G401 (cell line): ENCODE data around the gene SORCS3. TPM values are rescaled to one million over a fixed set of nuclear protein-coding genes. Genes with fewer than 3 reads are reported as not detected.
A peak's percentile ranks its signal among the peaks of the same experiment; 100 is the strongest.

Experiments
- DNase-seq: peaks from one replicate; pipeline ENCODE4 v3.0.0-alpha.2; 2015; ENCODE audit warnings: low spot score
- in situ Hi-C: cut with HindIII; loops from 2 replicates; pipeline ENCODE4 v1.10.0; 2016; ENCODE audit warnings: low sequenced_read_pairs, mixed read lengths
- total RNA-seq: library from RNA; depleted of rRNA; stranded (reverse); fragments of >200 nt; shearing (Covaris generic); gene quantifications from 2 replicates; pipeline ENCODE4 v1.2.3, GENCODE V29; 2014

SORCS3 gene
- total RNA-seq, 1 experiment from 2014 or later = not detected

DNA sequence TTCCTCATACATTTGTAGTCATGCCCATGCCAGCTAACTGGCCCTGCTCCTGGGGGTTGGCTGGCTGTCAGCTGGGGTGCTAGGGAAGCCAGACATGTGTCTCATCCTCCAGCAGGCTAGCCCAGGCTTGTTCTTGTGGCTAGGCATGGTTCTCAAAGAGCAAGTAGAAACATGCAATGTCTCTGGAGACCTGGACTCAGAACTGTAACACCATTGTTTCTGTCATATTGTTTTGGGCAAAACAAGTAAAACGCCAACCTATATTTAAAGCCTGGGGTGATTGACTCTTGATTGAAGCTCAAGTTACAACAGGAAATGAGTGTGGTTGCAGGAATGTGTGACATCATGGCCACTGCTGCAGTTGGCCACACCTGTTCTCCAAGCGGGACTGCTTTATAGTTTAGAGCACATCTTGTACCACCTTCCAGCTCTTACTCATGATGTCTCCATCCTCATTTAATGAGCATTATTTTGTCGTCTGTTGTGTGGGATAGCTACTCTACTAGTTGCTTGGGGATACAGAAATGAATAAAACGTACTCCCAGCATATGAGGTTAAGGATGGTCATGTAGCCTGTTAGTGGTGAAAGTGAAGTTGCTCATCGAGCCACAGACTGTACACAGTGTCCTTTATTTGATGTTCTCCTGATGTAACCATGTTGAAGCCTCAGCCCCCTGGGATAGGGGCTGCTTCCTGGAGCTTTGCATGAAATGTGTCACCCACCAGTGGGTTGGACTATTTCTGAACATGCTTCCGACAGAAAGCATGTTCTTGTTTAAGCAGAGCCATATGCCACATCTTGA is 168.4 kb downstream of the SORCS3 start:
- DNase-seq = no peak
- in situ Hi-C loops = no loop called here

DNA sequence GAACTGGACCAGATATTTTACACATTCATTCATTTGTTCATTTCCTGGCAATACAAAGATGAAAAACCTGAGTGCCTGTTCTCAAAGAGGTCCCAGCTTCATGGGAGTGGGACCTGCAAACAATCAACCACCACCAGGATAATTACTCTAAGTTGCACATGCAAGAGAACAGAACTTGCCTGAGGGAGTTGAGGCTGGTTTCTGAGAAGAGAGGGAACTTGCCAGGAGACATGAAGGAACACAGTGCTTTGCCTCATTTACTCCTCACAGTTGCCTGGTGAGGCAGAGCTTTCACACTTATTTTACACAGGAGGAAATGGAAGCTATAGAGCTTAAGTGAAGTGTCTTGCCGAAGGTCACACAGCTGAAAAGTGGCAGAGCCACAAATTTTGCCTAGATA is 170.1 kb downstream of the SORCS3 start:
- in situ Hi-C loops = no loop called here

DNA sequence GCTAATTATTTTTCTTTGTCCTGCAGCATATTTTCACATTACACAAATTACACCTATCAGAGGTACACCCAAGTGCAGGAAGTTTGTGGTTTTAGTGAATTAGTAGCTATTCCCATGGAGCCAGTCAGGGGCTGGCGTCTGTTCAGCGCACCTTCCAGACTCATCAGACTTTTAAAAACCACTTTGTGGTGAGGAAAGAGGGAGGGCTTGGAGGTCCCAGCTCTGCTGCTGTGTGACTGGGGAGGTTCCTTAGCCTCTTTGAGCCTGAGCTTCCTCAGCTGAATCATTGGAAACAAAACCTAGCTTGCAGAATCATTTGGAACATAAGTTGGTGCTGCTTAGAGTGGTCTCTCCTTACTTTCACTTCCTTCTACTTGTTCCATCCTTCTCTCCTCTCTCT is 175.4 kb downstream of the SORCS3 start:
- DNase-seq = no peak
- in situ Hi-C loops = no loop called here

More for the DNA sequence above, 170.1 kb downstream of the SORCS3 start:
- peak; percentile 4 for DNase-seq

DNA sequence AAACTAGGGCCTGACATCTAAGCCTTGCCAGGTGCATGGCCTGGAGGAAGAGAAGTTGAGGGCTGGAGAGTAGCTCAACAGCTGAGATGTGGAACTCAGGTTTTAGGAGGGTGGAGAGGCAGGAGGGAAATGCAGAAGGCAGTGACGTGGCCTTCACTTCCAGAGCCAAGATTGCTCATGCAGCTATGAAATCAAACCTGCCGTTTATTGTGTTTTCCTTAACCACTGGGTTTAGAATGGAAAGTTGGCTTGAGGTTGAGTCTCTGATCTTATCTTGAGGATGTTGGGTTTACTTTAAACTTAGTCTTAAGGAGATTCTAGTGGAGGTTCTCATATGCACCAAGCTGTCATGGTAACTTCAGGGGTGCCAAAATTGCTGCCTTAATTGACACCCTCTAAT is 178.6 kb downstream of the SORCS3 start:
- in situ Hi-C loops = no loop called here
- DNase-seq = no peak

- no peak for DNase-seq
- in situ Hi-C loops = no loop called here
Measured at GRCh38 chr10:104822088-104822487, 181.0 kb downstream of the SORCS3 start.

DNA sequence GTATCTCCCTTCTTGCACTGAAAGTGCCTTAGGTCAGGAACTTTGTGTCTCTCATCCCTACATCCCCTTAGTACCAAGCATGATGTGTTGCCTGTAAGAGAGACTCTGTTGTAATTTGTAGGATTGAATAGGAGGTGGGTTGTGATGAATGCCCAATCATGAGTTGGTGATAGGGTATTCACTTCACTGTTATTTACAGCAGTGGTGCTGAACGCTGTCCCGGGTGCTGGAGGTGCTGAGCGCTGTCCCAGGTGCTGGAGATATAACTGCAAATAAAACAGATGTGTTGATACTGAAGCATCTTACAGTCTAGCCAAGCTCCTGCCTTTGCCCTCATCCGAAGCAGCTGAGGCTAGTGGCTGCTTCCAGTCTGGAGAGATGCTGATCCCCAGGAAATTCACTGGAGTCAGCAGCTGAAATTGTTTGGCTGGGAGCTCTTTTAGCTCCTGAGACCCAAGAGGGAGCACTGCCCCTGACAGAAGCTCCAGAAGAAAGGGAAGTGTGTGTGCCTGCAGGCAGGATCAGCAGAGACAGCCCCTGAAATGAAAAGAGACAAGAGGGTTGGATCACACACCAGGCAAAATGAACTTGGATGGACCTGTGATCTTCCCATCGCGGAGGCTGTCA is 183.4 kb downstream of the SORCS3 start:
- in situ Hi-C loops = no loop called here
- no peak for DNase-seq

GRCh38 chr10:104831272-104831671 is 190.2 kb downstream of the SORCS3 start:
- in situ Hi-C loops = no loop called here
- no peak for DNase-seq

- no peak for DNase-seq
- in situ Hi-C loops = no loop called here
Measured at GRCh38 chr10:104834580-104834979, 193.5 kb downstream of the SORCS3 start.

DNA sequence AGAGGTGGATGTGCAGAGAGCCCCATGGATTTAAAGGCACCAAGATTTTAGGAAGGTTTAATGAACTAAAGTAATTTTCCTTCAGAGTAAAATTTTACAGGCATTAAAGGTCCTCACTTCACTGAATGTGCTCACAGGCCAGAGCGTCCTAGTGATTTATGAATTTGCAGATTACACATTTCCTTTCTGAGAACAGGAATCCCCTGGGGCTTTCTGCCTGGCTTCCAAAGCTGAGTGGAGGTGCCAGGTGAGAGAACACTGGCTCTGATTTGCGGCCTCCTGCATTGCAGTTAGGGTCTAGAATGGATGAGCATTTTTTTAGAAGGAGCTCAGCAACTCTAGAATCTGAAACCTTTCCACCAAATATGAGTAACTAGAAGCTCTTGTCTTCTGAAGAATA is 194.3 kb downstream of the SORCS3 start:
- DNase-seq = peak; percentile 2

GRCh38 chr10:104842704-104843103 is 201.6 kb downstream of the SORCS3 start:
- in situ Hi-C loops = no loop called here
- no peak for DNase-seq

More for the DNA sequence above, 194.3 kb downstream of the SORCS3 start:
- in situ Hi-C loops = no loop called here

DNA sequence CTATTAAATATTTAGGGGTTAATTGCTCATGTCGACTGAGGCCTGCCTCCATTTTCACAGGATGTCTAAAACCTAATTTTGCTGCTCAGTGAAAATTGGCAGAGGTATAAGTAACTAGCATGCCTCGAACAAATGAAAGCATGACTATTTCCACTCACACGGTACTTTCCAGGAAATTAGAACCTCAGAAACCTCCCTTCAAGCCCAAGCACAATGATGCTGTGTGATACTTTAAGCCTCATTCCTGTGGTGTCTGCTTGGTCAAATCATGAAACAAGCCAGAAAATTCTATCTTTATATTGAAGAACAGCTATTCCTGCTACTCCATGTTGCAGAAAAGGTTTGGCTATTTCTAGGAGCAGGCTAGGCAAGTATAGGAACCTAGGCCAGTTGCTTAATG is 203.0 kb downstream of the SORCS3 start:
- in situ Hi-C loops = no loop called here
- no peak for DNase-seq

- no peak for DNase-seq
- in situ Hi-C loops = no loop called here
Measured at GRCh38 chr10:104850023-104850422, 208.9 kb downstream of the SORCS3 start.

DNA sequence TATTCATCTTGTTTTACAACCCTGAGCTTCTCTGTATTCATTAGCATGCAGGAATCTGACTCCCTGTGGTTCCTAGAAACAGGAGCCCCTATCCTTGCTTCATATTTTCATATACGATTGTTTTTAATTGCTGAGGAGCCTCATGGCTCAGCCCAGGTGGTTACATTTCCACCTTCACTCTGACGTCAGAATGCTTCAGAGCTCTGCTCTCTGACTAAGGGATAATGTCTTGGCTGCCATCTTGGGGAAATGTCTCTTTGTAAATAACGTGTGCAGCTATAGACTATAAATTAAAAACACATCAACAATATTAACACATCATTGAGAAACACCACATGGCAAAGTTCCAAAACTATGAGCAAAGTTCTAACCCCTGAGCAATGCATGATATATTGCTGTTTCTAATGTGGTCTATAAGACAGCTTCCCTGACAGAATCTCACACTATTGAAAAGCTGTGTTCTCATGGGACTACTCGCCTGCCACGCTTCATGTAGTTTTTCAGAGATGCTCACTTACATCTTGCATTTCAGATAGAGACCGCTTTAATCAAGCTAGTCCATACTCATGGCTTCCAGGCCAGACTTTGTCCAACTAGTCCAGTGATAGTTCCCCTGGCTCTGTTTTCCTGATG is 227.0 kb downstream of the SORCS3 start:
- in situ Hi-C loops = no loop called here
- DNase-seq = no peak

- DNase-seq = no peak
- in situ Hi-C loops = no loop called here
Measured at GRCh38 chr10:104872691-104873090, 231.6 kb downstream of the SORCS3 start.

DNA sequence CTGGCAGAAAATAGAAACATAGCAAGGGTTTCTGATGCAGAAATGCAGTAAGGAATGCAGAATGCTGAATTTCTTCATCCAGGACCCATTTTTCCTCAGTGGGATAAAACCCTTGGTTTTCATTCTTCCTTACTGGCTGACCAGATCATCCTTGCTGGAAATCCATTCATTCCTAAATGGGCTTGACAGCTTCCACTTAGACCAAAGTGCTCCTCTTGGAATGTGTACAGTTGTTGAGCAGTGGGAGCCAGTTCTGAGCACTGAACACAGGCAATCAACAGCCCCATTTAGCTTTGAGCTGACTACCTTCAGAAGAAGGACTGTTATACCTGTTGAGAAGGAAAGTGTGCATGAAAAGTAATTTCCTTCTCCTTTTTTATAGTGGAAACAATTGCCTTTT is 232.1 kb downstream of the SORCS3 start:
- in situ Hi-C loops = no loop called here
- DNase-seq = no peak

GRCh38 chr10:104875561-104875960 is 234.5 kb downstream of the SORCS3 start:
- no peak for DNase-seq
- in situ Hi-C loops = no loop called here

DNA sequence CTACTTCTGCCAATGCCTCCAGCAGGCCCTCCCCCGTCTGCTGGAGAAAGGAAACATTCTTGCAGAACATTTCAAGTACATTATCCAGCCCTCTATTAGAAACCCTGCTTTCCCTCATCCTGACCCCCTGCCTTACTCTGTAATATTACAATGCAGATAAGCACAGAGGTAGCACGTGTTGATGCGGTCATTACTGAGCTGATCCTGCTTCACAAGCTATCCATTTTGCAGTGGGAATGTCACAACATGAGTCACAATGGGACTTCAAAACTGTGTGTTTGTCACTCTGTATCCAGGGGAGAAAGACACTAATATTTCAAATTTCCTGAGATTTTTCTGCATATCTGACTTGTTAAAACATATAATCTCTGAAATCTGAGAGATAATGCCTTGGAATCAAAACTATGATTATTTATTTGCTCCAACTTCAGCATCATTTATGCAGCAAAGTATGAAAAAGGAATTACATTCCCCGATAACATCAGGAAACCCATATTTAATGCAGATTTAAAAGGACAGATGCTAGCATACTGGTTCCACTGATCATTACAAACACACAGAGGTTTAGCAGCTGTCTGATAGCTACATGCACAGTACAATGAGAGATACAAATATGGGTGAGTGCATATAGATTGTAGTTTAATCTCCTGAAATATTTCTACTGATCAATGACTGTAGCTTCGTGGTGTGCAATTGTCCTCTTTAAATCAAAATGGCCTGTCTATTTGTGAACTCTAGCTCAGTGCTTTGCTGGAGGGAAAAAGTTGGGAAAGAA is 239.7 kb downstream of the SORCS3 start:
- in situ Hi-C loops = no loop called here
- DNase-seq = no peak

- in situ Hi-C loops = no loop called here
- no peak for DNase-seq
Measured at GRCh38 chr10:104881740-104882139, 240.7 kb downstream of the SORCS3 start.

DNA sequence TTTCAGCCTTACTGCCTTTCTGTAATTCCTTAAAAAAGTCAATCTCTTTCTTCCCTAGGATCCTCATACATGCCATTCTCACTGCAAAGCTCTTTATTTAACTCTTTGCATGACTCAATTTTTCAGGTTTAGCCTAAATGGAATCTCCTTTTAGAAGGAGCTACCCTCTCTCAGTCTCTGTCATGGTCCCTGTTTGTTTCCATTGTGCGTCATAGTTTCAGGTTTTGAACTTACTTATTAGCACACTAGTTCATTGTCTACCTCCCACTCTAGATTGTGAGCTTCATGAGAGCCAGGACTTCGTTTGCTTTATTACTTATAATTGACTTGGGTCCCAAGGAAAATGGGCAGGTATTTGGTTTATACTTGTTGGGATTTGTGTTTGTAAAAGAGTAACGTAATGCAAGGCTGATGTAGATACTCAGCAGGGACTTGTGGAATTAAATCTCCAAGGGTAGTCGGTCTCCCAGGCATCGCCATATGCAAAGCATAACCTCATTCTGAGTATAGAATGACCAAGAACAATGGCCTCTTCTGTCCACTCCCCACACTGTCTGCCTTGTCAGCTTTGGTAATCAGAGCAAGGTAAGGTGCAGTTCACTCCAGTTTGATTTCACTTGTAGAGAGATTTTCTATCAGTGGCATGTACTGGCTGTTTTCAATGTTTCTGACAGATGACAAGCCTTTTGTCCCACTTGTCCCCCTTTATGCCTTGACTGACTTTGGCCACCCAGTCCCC is 252.0 kb downstream of the SORCS3 start:
- no peak for DNase-seq
- in situ Hi-C loops = no loop called here
